C4-2B (cell line): ENCODE data around the gene BSG.

Source experiments
- CTCF ChIP-seq: fragments of 450-650 bp; conservative IDR thresholded peaks from 2 replicates; pipeline ENCODE4 v1.5.1; 2017; ENCODE audit warnings: mild to moderate bottlenecking
- ZFX ChIP-seq: fragments of 450-650 bp; IDR thresholded peaks from 2 replicates; pipeline ENCODE4 v1.6.1; 2017

DNA sequence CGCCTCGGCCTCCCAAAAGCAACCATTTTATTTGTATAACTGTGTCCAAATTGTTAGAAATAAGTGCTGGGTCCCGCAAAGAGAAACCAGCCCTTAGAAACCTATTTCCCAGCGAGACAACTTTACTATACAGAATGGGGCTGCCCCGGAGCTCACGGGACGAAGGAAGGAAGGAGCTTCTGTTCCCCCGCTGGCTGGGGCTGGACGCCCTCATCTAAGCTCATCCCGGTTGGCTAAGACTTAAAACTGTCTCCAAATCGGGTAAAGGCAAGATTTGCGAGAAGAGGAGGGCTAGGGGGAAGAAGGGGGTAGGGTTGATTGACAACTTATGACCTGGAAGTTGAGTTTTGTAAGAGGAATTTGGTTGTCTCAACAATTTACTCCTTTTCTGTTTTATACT lies 12.3 kb upstream of the BSG start:
- TF ChIP-seq CTCF (no peak), ZFX (no peak)
